NCI-H187 treated with DMSO at 0.1 percent for 48 hours (cell line): Measurements from ENCODE around the gene KIF5C.

ENCODE experiments used
- DNase-seq: peaks from one replicate; lab custom pipeline; 2025; lab: John Stamatoyannopoulos, UW

The KIF5C gene

DNA sequence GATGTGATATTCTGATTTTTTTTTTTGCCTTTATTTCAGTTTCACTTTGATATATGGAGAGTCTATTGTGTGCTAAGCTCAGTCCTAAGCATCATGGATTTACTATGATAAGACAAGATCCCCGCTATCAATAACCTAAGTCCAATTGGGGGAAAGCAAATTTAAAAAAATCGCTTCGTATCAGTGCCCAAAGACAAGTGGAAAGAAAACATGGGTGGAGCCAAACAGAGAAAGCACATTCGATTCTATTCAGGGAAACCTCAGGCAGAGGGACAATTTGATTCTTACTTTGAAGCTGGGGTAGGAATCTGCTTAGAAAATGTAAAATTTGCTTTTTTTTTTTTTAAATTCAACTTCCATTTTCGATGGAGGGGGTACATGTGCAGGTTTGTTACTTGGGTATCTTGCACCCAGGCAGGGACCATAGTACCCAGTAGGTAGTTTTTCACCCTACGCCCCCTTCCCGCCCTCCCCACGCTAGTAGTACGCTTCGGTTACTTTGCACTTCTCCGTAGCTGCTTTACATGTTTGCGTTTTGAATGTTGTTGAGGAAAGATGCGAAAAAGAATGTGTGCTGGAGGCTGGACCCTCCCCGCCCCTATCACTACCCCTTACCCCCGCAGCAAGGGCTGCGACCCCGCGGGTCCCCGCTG is 12.4 kb downstream of the KIF5C start:
- DNase-seq = no peak

DNA sequence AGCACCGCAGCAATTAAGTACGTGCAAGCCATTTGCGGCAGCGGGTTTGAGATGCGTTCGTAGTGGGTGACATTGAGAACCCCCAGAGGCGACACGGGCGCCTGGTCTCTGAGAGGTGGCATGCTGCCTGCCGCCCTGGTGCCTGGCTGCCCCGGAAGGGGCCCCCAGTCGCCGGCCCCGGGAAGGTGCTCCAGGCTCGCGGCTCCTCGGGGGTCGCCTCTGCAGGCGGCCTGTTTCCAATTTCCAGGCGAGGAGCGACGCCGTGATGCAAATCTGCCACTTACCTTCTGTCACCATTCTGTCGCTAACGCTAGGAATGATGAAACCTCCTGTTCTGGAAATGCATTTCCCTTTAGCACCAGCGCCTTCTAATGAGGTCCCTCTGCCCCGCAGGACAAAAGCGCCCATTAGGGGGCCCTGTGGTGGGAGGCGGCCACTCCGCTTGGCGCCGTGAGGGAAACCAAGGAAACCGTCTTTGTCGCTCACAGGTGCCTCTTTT is 13.0 kb downstream of the KIF5C start:
- DNase-seq = no peak

GRCh38 chr2:148888986-148889385 is 14.0 kb downstream of the KIF5C start:
- DNase-seq = no peak

DNA sequence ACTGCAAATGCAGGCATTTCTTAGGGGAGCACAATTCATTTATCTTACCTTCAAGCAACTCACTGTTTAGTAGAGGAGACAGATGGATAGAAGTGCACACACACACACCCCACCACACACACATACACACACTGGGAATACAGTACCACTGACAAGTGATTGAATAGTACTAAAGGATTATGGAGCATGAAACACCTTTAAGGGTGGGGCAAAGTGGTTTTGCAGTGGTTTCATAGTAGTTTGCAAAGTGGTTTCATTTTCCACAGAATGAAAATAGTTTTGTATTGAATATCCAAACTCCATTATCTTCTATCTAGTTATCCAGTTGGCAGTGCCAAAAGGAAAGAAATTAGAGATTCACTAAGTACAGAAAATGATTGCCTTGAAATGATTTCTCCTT is 18.9 kb downstream of the KIF5C start:
- no peak for DNase-seq

- DNase-seq = no peak
Observed at GRCh38 chr2:148896136-148896535, 21.1 kb downstream of the KIF5C start.

DNA sequence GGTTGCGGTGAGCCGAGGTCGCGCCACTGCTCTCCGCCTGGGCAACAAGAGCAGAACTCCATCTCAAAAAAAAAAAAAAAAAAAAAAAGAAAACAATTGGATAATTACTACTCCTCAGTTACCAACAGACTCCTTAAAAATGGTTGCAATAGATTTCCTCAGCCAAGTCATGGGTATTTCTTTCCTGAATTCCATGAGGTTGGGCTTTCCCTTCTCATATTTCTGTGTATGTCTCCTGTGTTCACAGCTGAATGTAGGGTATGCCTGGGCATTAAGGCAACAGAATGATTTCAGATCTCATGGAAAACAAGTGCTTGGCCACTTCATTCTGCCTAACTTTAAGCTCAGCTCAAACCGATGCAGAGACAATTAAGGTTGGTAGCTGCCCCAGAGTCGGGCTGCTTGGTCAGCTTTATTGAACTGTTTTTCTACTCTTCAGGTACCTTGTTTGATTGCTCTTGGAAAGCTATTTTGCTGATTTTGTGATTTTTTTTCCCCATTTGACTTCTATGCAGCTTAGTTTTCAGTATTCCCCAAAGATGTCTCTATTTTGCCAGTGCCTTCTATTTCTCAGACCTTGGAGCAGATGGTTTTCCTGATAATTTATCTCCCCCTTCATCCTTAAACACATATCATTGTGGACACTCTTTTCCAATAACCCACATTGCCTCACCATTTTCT is 24.8 kb downstream of the KIF5C start:
- no peak for DNase-seq

- no peak for DNase-seq
Observed at GRCh38 chr2:148900350-148900837, 25.4 kb downstream of the KIF5C start.

DNA sequence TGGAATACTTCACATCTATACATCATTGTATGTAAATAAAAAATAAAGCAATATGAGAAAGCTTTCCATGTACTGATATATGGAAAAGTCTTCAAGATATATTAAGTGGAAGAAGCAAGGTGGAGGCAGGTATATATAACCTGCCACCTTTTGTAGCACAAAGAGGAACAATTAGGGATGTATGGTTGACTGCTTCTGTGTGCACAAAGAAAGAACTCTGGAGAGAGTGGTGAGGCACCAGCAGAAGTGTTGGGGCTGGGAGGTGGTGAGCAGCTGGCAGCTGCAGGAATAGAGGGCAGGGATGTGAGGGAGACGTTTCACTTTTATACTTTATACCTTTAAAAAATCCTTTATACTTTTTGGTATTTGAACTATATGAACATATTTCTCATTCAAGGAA is 26.1 kb downstream of the KIF5C start:
- peak; percentile 37 for DNase-seq

GRCh38 chr2:148902798-148903197 is 27.8 kb downstream of the KIF5C start:
- DNase-seq = no peak

- DNase-seq = no peak
Observed at GRCh38 chr2:148903294-148903693, 28.3 kb downstream of the KIF5C start.

- DNase-seq = no peak
Observed at GRCh38 chr2:148903979-148904378, 29.0 kb downstream of the KIF5C start.

DNA sequence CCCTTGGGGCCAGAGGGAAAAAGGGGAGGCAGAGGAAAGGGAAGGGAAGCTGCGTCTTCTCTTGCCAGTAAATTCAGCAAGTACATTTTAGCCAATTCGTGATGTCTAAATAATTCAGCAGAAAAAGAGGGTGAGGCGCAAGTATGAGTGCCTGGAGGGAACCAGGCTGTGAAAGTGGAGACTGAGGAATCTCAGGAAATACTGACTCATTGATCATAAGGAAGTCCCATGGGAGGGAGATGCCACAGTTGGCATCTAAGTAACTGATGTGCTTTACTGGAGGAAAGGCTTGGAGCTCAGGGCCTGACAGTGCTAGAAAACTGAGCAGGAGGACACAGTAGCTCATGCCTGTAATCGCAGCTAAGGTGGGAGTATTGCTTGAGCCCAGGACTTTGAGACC is 31.1 kb downstream of the KIF5C start:
- DNase-seq = no peak

- DNase-seq = no peak
Observed at GRCh38 chr2:148907085-148907785, 32.2 kb downstream of the KIF5C start.

DNA sequence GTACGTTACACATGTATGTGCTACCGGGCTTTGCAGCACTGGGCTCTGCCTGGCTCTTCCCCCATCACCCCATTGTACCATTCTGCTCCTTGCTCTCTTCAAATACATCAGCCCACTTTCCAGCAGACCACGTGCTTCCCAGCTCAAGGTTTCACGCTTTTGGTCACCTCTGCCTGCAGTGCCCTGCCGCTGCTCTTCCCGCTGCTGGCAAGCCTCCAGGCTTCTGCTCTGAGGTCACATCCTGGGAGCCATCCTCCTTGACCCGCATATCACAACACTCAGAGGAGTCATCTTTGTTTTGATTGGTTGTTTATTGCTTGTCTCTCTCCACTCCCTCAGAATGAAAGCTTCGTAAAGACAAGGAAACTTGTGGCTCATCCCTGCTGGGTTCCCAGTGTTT is 34.1 kb downstream of the KIF5C start:
- no peak for DNase-seq

DNA sequence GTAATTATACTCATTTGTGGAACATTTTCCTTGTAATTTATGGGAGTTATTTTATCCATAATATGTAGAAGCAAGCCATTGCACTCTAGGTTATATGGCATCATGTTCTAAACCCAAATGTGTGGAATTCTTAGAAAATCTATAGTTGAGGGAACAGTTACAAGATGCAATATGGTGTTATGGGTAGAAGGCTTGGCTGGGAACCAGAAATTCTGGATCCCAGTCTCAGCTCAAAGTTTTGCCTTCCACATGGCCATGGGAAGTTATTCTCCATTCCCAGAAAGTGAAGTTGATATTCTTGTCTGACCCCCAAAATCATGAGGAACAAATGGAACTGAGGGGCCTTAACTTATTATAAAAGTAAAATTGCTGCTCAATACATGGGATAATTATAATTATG is 38.0 kb downstream of the KIF5C start:
- no peak for DNase-seq

GRCh38 chr2:148913492-148913891 is 38.5 kb downstream of the KIF5C start:
- DNase-seq = no peak

DNA sequence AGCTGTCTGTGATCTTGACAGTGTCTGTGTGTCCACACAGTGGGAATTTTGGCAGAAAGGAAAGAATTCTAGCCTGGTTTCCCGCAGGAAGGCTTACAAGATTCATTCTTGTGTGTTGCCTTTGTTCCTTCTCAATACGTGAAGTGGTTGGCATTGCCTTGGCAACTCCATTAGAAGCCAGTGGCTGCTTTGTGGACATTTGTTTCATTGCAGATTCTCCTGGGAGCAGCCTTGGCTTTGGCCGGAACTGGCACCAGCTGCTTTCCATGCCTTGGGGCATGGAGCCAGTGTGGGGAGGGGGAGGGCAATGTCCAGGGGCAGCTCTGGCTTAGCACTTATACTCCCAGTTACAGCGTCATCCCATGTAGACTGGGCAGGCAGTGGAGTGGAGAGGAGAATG is 39.4 kb downstream of the KIF5C start:
- no peak for DNase-seq

- DNase-seq = no peak
Observed at GRCh38 chr2:148917431-148917830, 42.4 kb downstream of the KIF5C start.

DNA sequence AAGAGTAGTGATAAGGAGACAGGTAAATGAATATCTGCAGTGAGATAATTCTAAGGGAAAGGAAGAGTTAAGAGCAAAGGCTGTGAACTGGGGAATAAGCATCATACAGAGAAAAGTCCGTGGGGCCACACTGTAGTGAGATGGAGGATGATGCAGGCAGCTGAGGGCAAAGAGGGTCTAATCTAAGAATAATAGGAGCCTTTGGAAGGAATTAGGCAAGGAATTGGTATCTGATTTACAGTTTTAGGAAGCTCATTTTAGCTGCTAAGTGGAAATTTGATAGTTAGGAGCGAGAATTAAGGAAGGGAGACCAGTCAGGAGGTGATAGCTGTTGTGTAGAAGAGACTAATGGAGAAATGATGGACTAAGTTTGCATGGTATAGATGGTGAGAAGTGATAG is 43.5 kb downstream of the KIF5C start:
- DNase-seq = no peak

- DNase-seq = no peak
Observed at GRCh38 chr2:148920559-148920958, 45.5 kb downstream of the KIF5C start.

DNA sequence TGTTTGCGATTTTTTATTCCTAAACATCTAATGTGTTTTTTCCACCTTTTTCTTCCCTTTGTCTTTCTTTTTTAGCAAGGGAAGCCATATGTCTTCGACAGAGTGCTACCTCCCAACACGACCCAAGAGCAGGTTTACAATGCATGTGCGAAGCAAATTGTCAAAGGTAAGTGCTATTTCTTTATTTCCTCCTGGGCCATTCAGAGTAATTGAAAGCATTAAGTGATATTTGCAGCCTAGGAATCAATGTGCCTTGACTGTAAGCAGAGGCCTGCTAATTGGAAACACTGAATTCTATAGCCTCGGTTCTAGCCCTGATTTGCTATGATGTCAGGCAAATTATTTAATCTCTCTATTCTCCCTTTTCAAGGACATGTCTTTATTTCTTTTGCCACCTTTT is 47.0 kb downstream of the KIF5C start:
- DNase-seq = no peak

DNA sequence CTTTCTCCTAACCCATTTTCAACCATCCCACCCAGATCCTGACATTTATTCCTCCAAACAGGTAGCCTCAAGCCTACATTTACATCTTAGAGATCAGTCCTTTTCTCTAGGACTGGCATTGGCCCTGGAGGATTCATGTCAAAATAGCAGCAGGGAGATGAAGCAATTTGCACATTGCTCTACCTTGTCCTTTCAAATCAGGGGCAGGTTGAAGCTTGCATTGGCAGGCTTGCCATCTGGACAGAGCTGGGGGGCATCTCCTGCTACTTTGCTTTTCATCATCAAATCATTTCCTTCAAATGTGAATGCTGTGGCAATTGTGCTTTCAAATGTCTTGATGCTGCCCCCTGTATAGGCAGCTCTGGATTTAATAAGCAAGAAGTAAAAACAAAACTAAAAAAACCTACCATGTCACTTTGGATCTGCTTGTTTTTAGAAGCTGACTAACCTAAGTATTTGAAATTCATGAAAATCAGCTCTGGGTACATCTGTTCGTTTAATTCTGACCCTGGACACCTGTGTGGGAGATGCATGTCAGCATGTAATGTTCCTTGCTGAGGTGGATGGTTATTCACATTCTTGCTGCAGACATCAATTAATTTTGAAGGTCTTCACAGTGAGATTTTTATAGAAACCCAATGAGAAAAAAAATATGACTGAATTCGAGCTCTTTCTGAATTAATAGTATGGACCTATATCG is 47.9 kb downstream of the KIF5C start:
- DNase-seq = no peak
